GM19099 (cell line): ENCODE data around the gene ENOSF1.

Experiments used
- POLR2A ChIP-seq: IDR thresholded peaks from 3 replicates; pipeline ENCODE4 v1.6.1; 2011; ENCODE audit warnings: low read depth; ENCODE audit not compliant: insufficient read length; ENCODE audit errors: extremely low read depth

ENOSF1 gene

GRCh38 chr18:629269-630150 lies 82.9 kb downstream of the ENOSF1 start:
- TF ChIP-seq POLR2A: no peak

GRCh38 chr18:627231-627630 lies 85.2 kb downstream of the ENOSF1 start:
- no peak for TF ChIP-seq POLR2A

GRCh38 chr18:623761-624620 lies 88.4 kb downstream of the ENOSF1 start:
- TF ChIP-seq POLR2A: no peak

- TF ChIP-seq POLR2A: no peak
These were observed 90.1 kb downstream of the ENOSF1 start for GRCh38 chr18:622289-622688.

- no peak for TF ChIP-seq POLR2A
These were observed 91.0 kb downstream of the ENOSF1 start for GRCh38 chr18:621291-622043.
